HEK293 (cell line): ENCODE data around the gene PTPN18.

Experiments used
- GLI2 ChIP-seq: fragments of 450-650 bp; formaldehyde crosslinking; IDR thresholded peaks from 2 replicates; pipeline ENCODE4; 2017; ENCODE audit warnings: missing biosample characterization, missing genetic modification characterization, low read depth, borderline replicate concordance
- GLI4 ChIP-seq: fragments of 450-650 bp; formaldehyde crosslinking; IDR thresholded peaks from 2 replicates; pipeline ENCODE4 v1.5.1; 2016; ENCODE audit warnings: missing biosample characterization, missing genetic modification characterization
- GLIS1 ChIP-seq: fragments of 450-650 bp; formaldehyde crosslinking; IDR thresholded peaks from 2 replicates; pipeline ENCODE4 v1.5.1; 2016; ENCODE audit warnings: missing biosample characterization, missing genetic modification characterization
- GLIS2 ChIP-seq: fragments of 450-650 bp; formaldehyde crosslinking; IDR thresholded peaks from 2 replicates; pipeline ENCODE4 v1.5.1; 2016; ENCODE audit warnings: missing biosample characterization, missing genetic modification characterization
- KLF9 ChIP-seq: fragments of 450-650 bp; formaldehyde crosslinking; IDR thresholded peaks from 2 replicates; pipeline ENCODE4 v1.5.1; 2016; ENCODE audit warnings: missing biosample characterization, missing genetic modification characterization, low read depth
- RBAK ChIP-seq: fragments of 450-650 bp; formaldehyde crosslinking; IDR thresholded peaks from 2 replicates; pipeline ENCODE4 v1.5.1; 2016; ENCODE audit warnings: missing biosample characterization, missing genetic modification characterization
- ZBTB17 ChIP-seq: fragments of 450-650 bp; formaldehyde crosslinking; IDR thresholded peaks from 2 replicates; pipeline ENCODE4 v1.5.1; 2016; ENCODE audit warnings: missing biosample characterization, missing genetic modification characterization
- ZFP41 ChIP-seq: fragments of 450-650 bp; formaldehyde crosslinking; IDR thresholded peaks from 2 replicates; pipeline ENCODE4 v1.5.1; 2016; ENCODE audit warnings: missing biosample characterization, missing genetic modification characterization, borderline replicate concordance
- ZNF132 ChIP-seq: fragments of 450-650 bp; formaldehyde crosslinking; IDR thresholded peaks from 2 replicates; pipeline ENCODE4 v1.5.1; 2017; ENCODE audit warnings: missing biosample characterization, missing genetic modification characterization, borderline replicate concordance
- ZNF138 ChIP-seq: fragments of 450-650 bp; formaldehyde crosslinking; IDR thresholded peaks from 2 replicates; pipeline ENCODE4 v1.5.1; 2016; ENCODE audit warnings: missing biosample characterization, missing genetic modification characterization, borderline replicate concordance
- ZNF174 ChIP-seq: fragments of 450-650 bp; formaldehyde crosslinking; IDR thresholded peaks from 2 replicates; pipeline ENCODE4 v1.5.0; 2017; ENCODE audit warnings: missing biosample characterization, mild to moderate bottlenecking, missing genetic modification characterization
- ZNF175 ChIP-seq: fragments of 450-650 bp; formaldehyde crosslinking; IDR thresholded peaks from 2 replicates; pipeline ENCODE4 v1.5.1; 2016; ENCODE audit warnings: missing biosample characterization, missing genetic modification characterization
- ZNF214 ChIP-seq: fragments of 450-650 bp; formaldehyde crosslinking; IDR thresholded peaks from 2 replicates; pipeline ENCODE4 v1.5.1; 2017; ENCODE audit warnings: missing biosample characterization, mild to moderate bottlenecking, missing genetic modification characterization, borderline replicate concordance
- ZNF239 ChIP-seq: fragments of 450-650 bp; formaldehyde crosslinking; IDR thresholded peaks from 2 replicates; pipeline ENCODE4 v1.5.1; 2016; ENCODE audit warnings: missing biosample characterization, missing genetic modification characterization
- ZNF274 ChIP-seq, 2 experiments: fragments of 200-500 bp in 1 of 2; fragments of 450-650 bp in 1 of 2; sonication (Bioruptor generic) in 1 of 2; formaldehyde crosslinking in 1 of 2; IDR thresholded peaks; 2 replicates each; pipeline versions ENCODE4 v1.5.1 to v1.6.1; 2014 to 2016; ENCODE audit warnings: borderline replicate concordance in 1 of 2, inconsistent platforms in 1 of 2, low read length in 1 of 2, missing biosample characterization in 1 of 2, missing genetic modification characterization in 1 of 2
- ZNF404 ChIP-seq: fragments of 450-650 bp; formaldehyde crosslinking; IDR thresholded peaks from 2 replicates; pipeline ENCODE4 v1.5.1; 2017; ENCODE audit warnings: missing biosample characterization, missing genetic modification characterization
- ZNF416 ChIP-seq: fragments of 450-650 bp; formaldehyde crosslinking; IDR thresholded peaks from 2 replicates; pipeline ENCODE4 v1.5.1; 2016; ENCODE audit warnings: missing biosample characterization, missing genetic modification characterization
- ZNF501 ChIP-seq: fragments of 450-650 bp; formaldehyde crosslinking; IDR thresholded peaks from 2 replicates; pipeline ENCODE4 v1.5.1; 2016; ENCODE audit warnings: missing biosample characterization, missing genetic modification characterization
- ZNF624 ChIP-seq: fragments of 450-650 bp; formaldehyde crosslinking; IDR thresholded peaks from 2 replicates; pipeline ENCODE4 v1.5.1; 2017; ENCODE audit warnings: missing biosample characterization, missing genetic modification characterization
- ZNF658 ChIP-seq: fragments of 450-650 bp; formaldehyde crosslinking; IDR thresholded peaks from 2 replicates; pipeline ENCODE4; 2016; ENCODE audit warnings: missing biosample characterization, missing genetic modification characterization
- ZNF660 ChIP-seq: fragments of 450-650 bp; IDR thresholded peaks from 2 replicates; pipeline ENCODE4 v1.5.1; 2018; ENCODE audit warnings: missing biosample characterization, mild to moderate bottlenecking, missing genetic modification characterization
- ZNF670 ChIP-seq: fragments of 450-650 bp; formaldehyde crosslinking; IDR thresholded peaks from 2 replicates; pipeline ENCODE4 v1.5.1; 2016; ENCODE audit warnings: missing biosample characterization, missing genetic modification characterization, low read depth
- ZNF776 ChIP-seq: fragments of 450-650 bp; formaldehyde crosslinking; IDR thresholded peaks from 2 replicates; pipeline ENCODE4 v1.5.0; 2017; ENCODE audit warnings: missing biosample characterization, missing genetic modification characterization, borderline replicate concordance
- TF ChIP-seq, protein P1 (sequence below): fragments of 450-650 bp; formaldehyde crosslinking; IDR thresholded peaks from 2 replicates; pipeline ENCODE4 v1.5.1; 2017; ENCODE audit warnings: missing biosample characterization, mild to moderate bottlenecking, missing genetic modification characterization, moderate library complexity
- TF ChIP-seq, protein P2 (sequence below): fragments of 450-650 bp; formaldehyde crosslinking; IDR thresholded peaks from 2 replicates; pipeline ENCODE4 v1.5.1; 2016; ENCODE audit warnings: missing biosample characterization, missing genetic modification characterization
- TF ChIP-seq, protein P3 (sequence below): fragments of 450-650 bp; formaldehyde crosslinking; IDR thresholded peaks from 2 replicates; pipeline ENCODE4 v1.5.1; 2017; ENCODE audit warnings: missing biosample characterization, missing genetic modification characterization
- TF ChIP-seq, protein P4 (sequence below): fragments of 450-650 bp; formaldehyde crosslinking; IDR thresholded peaks from 2 replicates; pipeline ENCODE4 v1.5.1; 2017; ENCODE audit warnings: missing biosample characterization, missing genetic modification characterization
- TF ChIP-seq, protein P5 (sequence below): fragments of 450-650 bp; formaldehyde crosslinking; optimal IDR thresholded peaks from 2 replicates; pipeline ENCODE3; 2016; ENCODE audit warnings: missing biosample characterization, mild to moderate bottlenecking, missing genetic modification characterization
- TF ChIP-seq, protein P6 (sequence below): fragments of 450-650 bp; formaldehyde crosslinking; IDR thresholded peaks from 2 replicates; pipeline ENCODE4 v1.5.1; 2016; ENCODE audit warnings: missing biosample characterization, missing genetic modification characterization

The PTPN18 gene

DNA sequence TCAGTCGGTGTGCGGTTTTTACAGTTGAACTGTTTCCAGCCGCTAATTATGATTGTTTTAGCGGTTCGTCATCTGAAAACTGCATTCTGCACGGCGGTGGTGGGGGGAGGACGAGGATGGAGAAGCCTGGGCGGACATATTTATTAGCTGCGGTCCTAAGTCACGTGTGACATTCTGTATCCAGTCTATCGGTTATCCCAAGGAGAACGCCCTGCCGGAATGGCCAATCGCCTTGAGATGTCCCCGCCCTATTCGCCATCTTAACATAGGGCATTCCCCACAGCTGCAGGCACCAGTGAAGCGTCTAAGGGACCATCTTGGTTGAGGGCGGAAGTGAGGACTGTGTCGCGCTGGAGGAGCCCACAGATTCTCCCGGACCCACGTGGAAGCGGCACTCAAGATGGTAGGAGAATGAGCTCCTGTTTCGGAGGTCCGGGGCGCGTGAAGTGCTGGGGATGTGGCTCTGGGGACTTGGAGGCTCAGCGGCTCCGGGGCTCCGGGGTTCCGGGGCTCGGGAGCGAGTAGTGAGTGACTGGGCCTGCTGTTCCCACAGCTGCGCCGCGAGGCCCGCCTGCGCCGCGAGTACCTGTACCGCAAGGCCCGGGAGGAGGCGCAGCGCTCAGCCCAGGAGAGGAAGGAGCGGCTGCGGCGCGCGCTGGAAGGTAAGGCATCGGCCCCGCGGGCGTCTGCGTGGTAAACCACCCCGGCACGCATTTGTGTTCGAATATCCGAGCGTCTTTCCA, 13.2 kb upstream of the PTPN18 start, which contains the start of gene IMP4 (continued):
- no peak for TF ChIP-seq ZNF624 (tag by site-specific recombination)
- TF ChIP-seq GLIS1 (tag by site-specific recombination): no peak
- no peak for TF ChIP-seq ZNF175 (tag by site-specific recombination)
- no peak for TF ChIP-seq ZNF174
- TF ChIP-seq ZNF239 (tag by site-specific recombination): no peak
- TF ChIP-seq, protein P1, sequence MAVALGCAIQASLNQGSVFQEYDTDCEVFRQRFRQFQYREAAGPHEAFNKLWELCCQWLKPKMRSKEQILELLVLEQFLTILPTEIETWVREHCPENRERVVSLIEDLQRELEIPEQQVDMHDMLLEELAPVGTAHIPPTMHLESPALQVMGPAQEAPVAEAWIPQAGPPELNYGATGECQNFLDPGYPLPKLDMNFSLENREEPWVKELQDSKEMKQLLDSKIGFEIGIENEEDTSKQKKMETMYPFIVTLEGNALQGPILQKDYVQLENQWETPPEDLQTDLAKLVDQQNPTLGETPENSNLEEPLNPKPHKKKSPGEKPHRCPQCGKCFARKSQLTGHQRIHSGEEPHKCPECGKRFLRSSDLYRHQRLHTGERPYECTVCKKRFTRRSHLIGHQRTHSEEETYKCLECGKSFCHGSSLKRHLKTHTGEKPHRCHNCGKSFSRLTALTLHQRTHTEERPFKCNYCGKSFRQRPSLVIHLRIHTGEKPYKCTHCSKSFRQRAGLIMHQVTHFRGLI (tag by site-specific recombination): 0 out of 2 replicates have a peak, but pooled peaks have one; percentile 40
- no peak for TF ChIP-seq KLF9 (tag by site-specific recombination)
- TF ChIP-seq ZNF501 (tag by site-specific recombination): peak; percentile 94
- TF ChIP-seq ZNF274 (IDR thresholded peaks at IDR 0.05; ENCODE audit: low read length): no peak
- TF ChIP-seq ZNF274 (tag by site-specific recombination; IDR thresholded peaks at IDR 0.05; ENCODE audit: borderline replicate concordance): no peak
- TF ChIP-seq GLI2 (tag by site-specific recombination): no peak
- TF ChIP-seq, protein P2, sequence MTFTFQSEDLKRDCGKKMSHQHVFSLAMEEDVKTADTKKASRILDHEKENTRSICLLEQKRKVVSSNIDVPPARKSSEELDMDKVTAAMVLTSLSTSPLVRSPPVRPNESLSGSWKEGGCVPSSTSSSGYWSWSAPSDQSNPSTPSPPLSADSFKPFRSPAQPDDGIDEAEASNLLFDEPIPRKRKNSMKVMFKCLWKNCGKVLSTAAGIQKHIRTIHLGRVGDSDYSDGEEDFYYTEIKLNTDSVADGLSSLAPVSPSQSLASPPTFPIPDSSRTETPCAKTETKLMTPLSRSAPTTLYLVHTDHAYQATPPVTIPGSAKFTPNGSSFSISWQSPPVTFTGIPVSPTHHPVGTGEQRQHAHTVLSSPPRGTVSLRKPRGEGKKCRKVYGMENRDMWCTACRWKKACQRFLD (tag by site-specific recombination): no peak
- TF ChIP-seq, protein P3, sequence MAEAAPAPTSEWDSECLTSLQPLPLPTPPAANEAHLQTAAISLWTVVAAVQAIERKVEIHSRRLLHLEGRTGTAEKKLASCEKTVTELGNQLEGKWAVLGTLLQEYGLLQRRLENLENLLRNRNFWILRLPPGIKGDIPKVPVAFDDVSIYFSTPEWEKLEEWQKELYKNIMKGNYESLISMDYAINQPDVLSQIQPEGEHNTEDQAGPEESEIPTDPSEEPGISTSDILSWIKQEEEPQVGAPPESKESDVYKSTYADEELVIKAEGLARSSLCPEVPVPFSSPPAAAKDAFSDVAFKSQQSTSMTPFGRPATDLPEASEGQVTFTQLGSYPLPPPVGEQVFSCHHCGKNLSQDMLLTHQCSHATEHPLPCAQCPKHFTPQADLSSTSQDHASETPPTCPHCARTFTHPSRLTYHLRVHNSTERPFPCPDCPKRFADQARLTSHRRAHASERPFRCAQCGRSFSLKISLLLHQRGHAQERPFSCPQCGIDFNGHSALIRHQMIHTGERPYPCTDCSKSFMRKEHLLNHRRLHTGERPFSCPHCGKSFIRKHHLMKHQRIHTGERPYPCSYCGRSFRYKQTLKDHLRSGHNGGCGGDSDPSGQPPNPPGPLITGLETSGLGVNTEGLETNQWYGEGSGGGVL: no peak
- TF ChIP-seq ZNF670: no peak
- no peak for TF ChIP-seq ZNF658 (tag by site-specific recombination)
- TF ChIP-seq, protein P4, sequence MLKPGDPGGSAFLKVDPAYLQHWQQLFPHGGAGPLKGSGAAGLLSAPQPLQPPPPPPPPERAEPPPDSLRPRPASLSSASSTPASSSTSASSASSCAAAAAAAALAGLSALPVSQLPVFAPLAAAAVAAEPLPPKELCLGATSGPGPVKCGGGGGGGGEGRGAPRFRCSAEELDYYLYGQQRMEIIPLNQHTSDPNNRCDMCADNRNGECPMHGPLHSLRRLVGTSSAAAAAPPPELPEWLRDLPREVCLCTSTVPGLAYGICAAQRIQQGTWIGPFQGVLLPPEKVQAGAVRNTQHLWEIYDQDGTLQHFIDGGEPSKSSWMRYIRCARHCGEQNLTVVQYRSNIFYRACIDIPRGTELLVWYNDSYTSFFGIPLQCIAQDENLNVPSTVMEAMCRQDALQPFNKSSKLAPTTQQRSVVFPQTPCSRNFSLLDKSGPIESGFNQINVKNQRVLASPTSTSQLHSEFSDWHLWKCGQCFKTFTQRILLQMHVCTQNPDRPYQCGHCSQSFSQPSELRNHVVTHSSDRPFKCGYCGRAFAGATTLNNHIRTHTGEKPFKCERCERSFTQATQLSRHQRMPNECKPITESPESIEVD (tag by site-specific recombination): no peak
- TF ChIP-seq GLI4: no peak
- TF ChIP-seq ZNF416 (tag by site-specific recombination): no peak
- TF ChIP-seq ZBTB17 (tag by site-specific recombination): peak; percentile 97
- no peak for TF ChIP-seq RBAK (tag by site-specific recombination)
- no peak for TF ChIP-seq ZNF138 (tag by site-specific recombination)
- TF ChIP-seq GLIS2 (tag by site-specific recombination): no peak
- no peak for TF ChIP-seq ZNF214 (tag by site-specific recombination)
- peak; percentile 46 for TF ChIP-seq ZNF660 (tag by site-specific recombination)
- TF ChIP-seq, protein P5, sequence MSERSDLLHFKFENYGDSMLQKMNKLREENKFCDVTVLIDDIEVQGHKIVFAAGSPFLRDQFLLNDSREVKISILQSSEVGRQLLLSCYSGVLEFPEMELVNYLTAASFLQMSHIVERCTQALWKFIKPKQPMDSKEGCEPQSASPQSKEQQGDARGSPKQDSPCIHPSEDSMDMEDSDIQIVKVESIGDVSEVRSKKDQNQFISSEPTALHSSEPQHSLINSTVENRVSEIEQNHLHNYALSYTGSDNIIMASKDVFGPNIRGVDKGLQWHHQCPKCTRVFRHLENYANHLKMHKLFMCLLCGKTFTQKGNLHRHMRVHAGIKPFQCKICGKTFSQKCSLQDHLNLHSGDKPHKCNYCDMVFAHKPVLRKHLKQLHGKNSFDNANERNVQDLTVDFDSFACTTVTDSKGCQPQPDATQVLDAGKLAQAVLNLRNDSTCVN (tag by site-specific recombination): peak; percentile 85
- TF ChIP-seq ZFP41 (tag by site-specific recombination): no peak
- TF ChIP-seq, protein P6, sequence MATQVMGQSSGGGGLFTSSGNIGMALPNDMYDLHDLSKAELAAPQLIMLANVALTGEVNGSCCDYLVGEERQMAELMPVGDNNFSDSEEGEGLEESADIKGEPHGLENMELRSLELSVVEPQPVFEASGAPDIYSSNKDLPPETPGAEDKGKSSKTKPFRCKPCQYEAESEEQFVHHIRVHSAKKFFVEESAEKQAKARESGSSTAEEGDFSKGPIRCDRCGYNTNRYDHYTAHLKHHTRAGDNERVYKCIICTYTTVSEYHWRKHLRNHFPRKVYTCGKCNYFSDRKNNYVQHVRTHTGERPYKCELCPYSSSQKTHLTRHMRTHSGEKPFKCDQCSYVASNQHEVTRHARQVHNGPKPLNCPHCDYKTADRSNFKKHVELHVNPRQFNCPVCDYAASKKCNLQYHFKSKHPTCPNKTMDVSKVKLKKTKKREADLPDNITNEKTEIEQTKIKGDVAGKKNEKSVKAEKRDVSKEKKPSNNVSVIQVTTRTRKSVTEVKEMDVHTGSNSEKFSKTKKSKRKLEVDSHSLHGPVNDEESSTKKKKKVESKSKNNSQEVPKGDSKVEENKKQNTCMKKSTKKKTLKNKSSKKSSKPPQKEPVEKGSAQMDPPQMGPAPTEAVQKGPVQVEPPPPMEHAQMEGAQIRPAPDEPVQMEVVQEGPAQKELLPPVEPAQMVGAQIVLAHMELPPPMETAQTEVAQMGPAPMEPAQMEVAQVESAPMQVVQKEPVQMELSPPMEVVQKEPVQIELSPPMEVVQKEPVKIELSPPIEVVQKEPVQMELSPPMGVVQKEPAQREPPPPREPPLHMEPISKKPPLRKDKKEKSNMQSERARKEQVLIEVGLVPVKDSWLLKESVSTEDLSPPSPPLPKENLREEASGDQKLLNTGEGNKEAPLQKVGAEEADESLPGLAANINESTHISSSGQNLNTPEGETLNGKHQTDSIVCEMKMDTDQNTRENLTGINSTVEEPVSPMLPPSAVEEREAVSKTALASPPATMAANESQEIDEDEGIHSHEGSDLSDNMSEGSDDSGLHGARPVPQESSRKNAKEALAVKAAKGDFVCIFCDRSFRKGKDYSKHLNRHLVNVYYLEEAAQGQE (tag by site-specific recombination): no peak; the same call in 1 of the 2 replicates
- TF ChIP-seq ZNF776 (tag by site-specific recombination): no peak
- TF ChIP-seq ZNF404 (tag by site-specific recombination): no peak
- TF ChIP-seq ZNF132 (tag by site-specific recombination): no peak
